ENCODE data around the gene USP12.
"Not testable (repeated sequence)": the region's sequence is repeated elsewhere in the genome, so short reads cannot be mapped to it uniquely, and the experiment has no call there.

The USP12 gene

GRCh38 chr13:27171244-27171826, at the start of gene USP12:
TSS of gene USP12 (minus strand) at chr13:27171811. CDS start at chr13:27171639, 172 bp downstream.
- DNase-seq (ENCODE audit: low read depth in 2 of 2) = peak in 1 of 2 donors; percentile 21

- no peak for DNase-seq (ENCODE audit: low read depth in 2 of 2)
These were observed 48.0 kb upstream of the USP12 start for GRCh38 chr13:27219611-27220010.

GRCh38 chr13:27218861-27219260, 47.2 kb upstream of the USP12 start:
- not testable (repeated sequence) for DNase-seq (ENCODE audit: low read depth in 2 of 2)

- not testable (repeated sequence) for DNase-seq (ENCODE audit: low read depth in 2 of 2)
These were observed 46.2 kb upstream of the USP12 start for GRCh38 chr13:27217791-27218190.

GRCh38 chr13:27213386-27213785, 41.8 kb upstream of the USP12 start:
- DNase-seq (ENCODE audit: low read depth in 2 of 2) = not testable (repeated sequence)

GRCh38 chr13:27211771-27212364, 40.3 kb upstream of the USP12 start:
- DNase-seq (ENCODE audit: low read depth in 2 of 2) = no peak

- no peak for DNase-seq (ENCODE audit: low read depth in 2 of 2)
These were observed 39.7 kb upstream of the USP12 start for GRCh38 chr13:27211271-27211670.

GRCh38 chr13:27208514-27208913, 36.9 kb upstream of the USP12 start:
- no peak for DNase-seq (ENCODE audit: low read depth in 2 of 2)

- DNase-seq (ENCODE audit: low read depth in 2 of 2) = no peak
These were observed 32.2 kb upstream of the USP12 start for GRCh38 chr13:27203854-27204253.

GRCh38 chr13:27203186-27203585, 31.6 kb upstream of the USP12 start:
- DNase-seq (ENCODE audit: low read depth in 2 of 2) = no peak

GRCh38 chr13:27201661-27202060, 30.1 kb upstream of the USP12 start:
- no peak for DNase-seq (ENCODE audit: low read depth in 2 of 2)

GRCh38 chr13:27200413-27201070, 28.9 kb upstream of the USP12 start:
- DNase-seq (ENCODE audit: low read depth in 2 of 2) = no peak

GRCh38 chr13:27199696-27200095, 28.1 kb upstream of the USP12 start:
- DNase-seq (ENCODE audit: low read depth in 2 of 2) = no peak

- DNase-seq (ENCODE audit: low read depth in 2 of 2) = no peak
These were observed 27.6 kb upstream of the USP12 start for GRCh38 chr13:27199211-27199610.

GRCh38 chr13:27194895-27195764, 23.5 kb upstream of the USP12 start:
- DNase-seq (ENCODE audit: low read depth in 2 of 2) = no peak

- no peak for DNase-seq (ENCODE audit: low read depth in 2 of 2)
These were observed 22.6 kb upstream of the USP12 start for GRCh38 chr13:27194209-27194608.

GRCh38 chr13:27193496-27193895, 21.9 kb upstream of the USP12 start:
- DNase-seq (ENCODE audit: low read depth in 2 of 2) = no peak

GRCh38 chr13:27192973-27193372, 21.4 kb upstream of the USP12 start:
- no peak for DNase-seq (ENCODE audit: low read depth in 2 of 2)

- not testable (repeated sequence) for DNase-seq (ENCODE audit: low read depth in 2 of 2)
These were observed 20.8 kb upstream of the USP12 start for GRCh38 chr13:27192367-27192766.

- DNase-seq (ENCODE audit: low read depth in 2 of 2) = no peak
These were observed 17.6 kb upstream of the USP12 start for GRCh38 chr13:27189192-27189591.

GRCh38 chr13:27188239-27188638, 16.6 kb upstream of the USP12 start:
- no peak for DNase-seq (ENCODE audit: low read depth in 2 of 2)

- no peak for DNase-seq (ENCODE audit: low read depth in 2 of 2)
These were observed 14.7 kb upstream of the USP12 start for GRCh38 chr13:27186295-27186694.
